ENCODE data around the gene TTBK1. TPM values are rescaled to one million over a fixed set of nuclear protein-coding genes. Genes with fewer than 3 reads are reported as not detected.

The TTBK1 gene
- total and polyA plus RNA-seq, 4 experiments from 2014 or later: 0.06 TPM; not detected in 3

- Histone ChIP-seq H3K4me1 (ENCODE audit: insufficient read depth, low read length) (peaks cover 14% of the 10 kb centered on the region), H3K4me3 (ENCODE audit: low read length in 2 of 2) (no peak overlapping the region), H3K36me3 (ENCODE audit: insufficient read depth, low read length) (no peaks in the 10 kb centered on the region), H3K27ac (ENCODE audit: low read depth, low read length) (no peak overlapping the region), H3K27me3 (ENCODE audit: insufficient read depth, low read length) (no peaks in the 10 kb centered on the region), H3K9me3 (ENCODE audit: control insufficient read depth in 1 of 2, low read length in 2 of 2) (no peaks in the 10 kb centered on the region)
- H3K4me3 Mint-ChIP-seq: peak overlapping the region in 3 of 8 donors; percentile 29 to 52 (median 40)
- CTCF ChIA-PET (ENCODE audit: partially characterized antibody): interaction anchor here (3.6 kb wide), 1 partner anchor 87 kb away, joined by 49 read pairs; no protein-coding TSS in a partner anchor
- H3K36me3 Mint-ChIP-seq: peaks cover 0 to 4% of the 10 kb centered on the region in 2 donors
- intact Hi-C loops (cut with micrococcal nuclease): no loop called here
- peak overlapping the region in 2 of 7 donors; percentile 41 to 43 for H3K27ac Mint-ChIP-seq
- no peaks in the 10 kb centered on the region for H3K9me3 Mint-ChIP-seq
- H3K27me3 Mint-ChIP-seq: no peaks in the 10 kb centered on the region
- no peak for DNase-seq
- peaks cover 3 to 12% (median 8%) of the 10 kb centered on the region in 4 donors for H3K4me1 Mint-ChIP-seq
- POLR2A ChIA-PET (ENCODE audit: partially characterized antibody): no interaction called here
These were observed 66.9 kb downstream of the TTBK1 start for GRCh38 chr6:43310134-43310533.

DNA sequence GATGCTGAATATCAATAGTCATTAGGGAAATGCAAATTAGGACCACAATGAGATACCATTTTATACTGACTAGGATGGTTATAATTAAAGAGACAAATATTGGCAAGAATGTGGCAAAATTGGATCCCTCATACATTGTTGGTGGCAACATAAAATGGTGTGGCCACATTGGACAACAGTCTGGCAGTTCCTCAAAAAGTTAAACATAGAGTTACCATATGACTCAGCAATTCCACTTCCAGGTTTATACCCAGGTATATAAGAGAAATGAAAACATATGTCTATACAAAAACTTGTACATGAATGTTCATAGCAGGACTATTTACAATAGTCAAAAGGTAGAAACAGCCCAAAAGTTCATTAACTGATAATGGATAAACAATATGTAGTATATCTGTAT is 67.3 kb downstream of the TTBK1 start:
- H3K4me3 Mint-ChIP-seq: no peak overlapping the region
- H3K27ac Mint-ChIP-seq: no peak overlapping the region
- no peaks in the 10 kb centered on the region for H3K27me3 Mint-ChIP-seq
- no peak overlapping the region for H3K4me3 ChIP-seq (ENCODE audit: low read length in 2 of 2)
- peaks cover 3 to 12% (median 8%) of the 10 kb centered on the region in 4 donors for H3K4me1 Mint-ChIP-seq
- H3K4me1 ChIP-seq (ENCODE audit: insufficient read depth, low read length): peaks cover 14% of the 10 kb centered on the region
- peaks cover 0 to 7% of the 10 kb centered on the region in 2 donors for H3K36me3 Mint-ChIP-seq
- H3K27me3 ChIP-seq (ENCODE audit: insufficient read depth, low read length): no peaks in the 10 kb centered on the region
- intact Hi-C loops (cut with micrococcal nuclease): no loop called here
- CTCF ChIA-PET (ENCODE audit: partially characterized antibody): no interaction called here
- no peaks in the 10 kb centered on the region for H3K9me3 Mint-ChIP-seq
- no peaks in the 10 kb centered on the region for H3K9me3 ChIP-seq (ENCODE audit: control insufficient read depth in 1 of 2, low read length in 2 of 2)
- POLR2A ChIA-PET (ENCODE audit: partially characterized antibody): no interaction called here
- no peak for DNase-seq
- no peak overlapping the region for H3K27ac ChIP-seq (ENCODE audit: low read depth, low read length)
- no peaks in the 10 kb centered on the region for H3K36me3 ChIP-seq (ENCODE audit: insufficient read depth, low read length)

DNA sequence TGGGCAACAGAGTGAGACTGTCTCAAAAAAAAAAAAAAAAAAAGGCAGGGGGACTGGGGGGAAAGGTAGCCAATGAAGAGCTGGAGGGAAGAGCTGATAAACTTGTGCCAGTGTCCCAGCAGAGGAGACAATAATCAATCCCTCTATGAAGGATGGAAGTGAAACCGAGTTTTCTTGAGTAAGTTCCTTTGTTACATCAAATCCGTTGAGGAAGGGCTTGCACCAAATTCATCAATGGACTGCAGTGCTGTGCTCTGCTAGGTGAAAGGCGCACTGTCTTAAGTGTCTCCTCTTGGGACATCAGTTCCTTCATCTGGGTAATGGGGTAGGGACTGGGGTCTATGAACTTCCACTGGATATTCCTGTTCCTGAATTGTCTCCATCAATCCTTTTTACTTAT is 68.4 kb downstream of the TTBK1 start:
- CTCF ChIA-PET (ENCODE audit: partially characterized antibody): no interaction called here
- H3K27ac Mint-ChIP-seq: no peak overlapping the region
- H3K9me3 Mint-ChIP-seq: no peaks in the 10 kb centered on the region
- Histone ChIP-seq H3K36me3 (ENCODE audit: insufficient read depth, low read length) (no peaks in the 10 kb centered on the region), H3K4me3 (ENCODE audit: low read length in 2 of 2) (no peak overlapping the region), H3K9me3 (ENCODE audit: control insufficient read depth in 1 of 2, low read length in 2 of 2) (no peaks in the 10 kb centered on the region), H3K4me1 (ENCODE audit: insufficient read depth, low read length) (peaks cover 14% of the 10 kb centered on the region), H3K27ac (ENCODE audit: low read depth, low read length) (no peak overlapping the region), H3K27me3 (ENCODE audit: insufficient read depth, low read length) (no peaks in the 10 kb centered on the region)
- no peak for DNase-seq
- H3K27me3 Mint-ChIP-seq: no peaks in the 10 kb centered on the region
- peaks cover 3 to 12% (median 8%) of the 10 kb centered on the region in 4 donors for H3K4me1 Mint-ChIP-seq
- intact Hi-C loops (cut with micrococcal nuclease): no loop called here
- no peak overlapping the region for H3K4me3 Mint-ChIP-seq
- peaks cover 0 to 7% of the 10 kb centered on the region in 2 donors for H3K36me3 Mint-ChIP-seq
- POLR2A ChIA-PET (ENCODE audit: partially characterized antibody): no interaction called here

- ChIA-PET CTCF (ENCODE audit: partially characterized antibody) (interaction anchor here (1.0 kb wide), 1 partner anchor 84 kb away, joined by 7 read pairs; no protein-coding TSS in a partner anchor), POLR2A (ENCODE audit: partially characterized antibody) (no interaction called here)
- H3K4me1 Mint-ChIP-seq: peaks cover 3 to 7% (median 5%) of the 10 kb centered on the region in 4 donors
These were observed 70.5 kb downstream of the TTBK1 start for GRCh38 chr6:43313813-43314212.

GRCh38 chr6:43318011-43318410 is 74.7 kb downstream of the TTBK1 start:
- Histone ChIP-seq H3K36me3 (ENCODE audit: insufficient read depth, low read length) (no peaks in the 10 kb centered on the region), H3K27me3 (ENCODE audit: insufficient read depth, low read length) (no peaks in the 10 kb centered on the region), H3K9me3 (ENCODE audit: control insufficient read depth in 1 of 2, low read length in 2 of 2) (no peaks in the 10 kb centered on the region), H3K4me3 (ENCODE audit: low read length in 2 of 2) (no peak overlapping the region), H3K27ac (ENCODE audit: low read depth, low read length) (no peak overlapping the region), H3K4me1 (ENCODE audit: insufficient read depth, low read length) (no peaks in the 10 kb centered on the region)
- CTCF ChIA-PET (ENCODE audit: partially characterized antibody): interaction anchor here (2.7 kb wide), 1 partner anchor 10 kb away, joined by 12 read pairs; the partner anchor contains the start of gene CRIP3
- no peak overlapping the region for H3K4me3 Mint-ChIP-seq
- intact Hi-C loops (cut with micrococcal nuclease): no loop called here
- H3K27me3 Mint-ChIP-seq: no peaks in the 10 kb centered on the region
- POLR2A ChIA-PET (ENCODE audit: partially characterized antibody): interaction anchor here (0.7 kb wide), 1 partner anchor 190 kb away, joined by 3 read pairs; no protein-coding TSS in a partner anchor
- no peak for DNase-seq
- no peaks in the 10 kb centered on the region for H3K4me1 Mint-ChIP-seq
- no peaks in the 10 kb centered on the region for H3K9me3 Mint-ChIP-seq
- H3K27ac Mint-ChIP-seq: no peak overlapping the region
- H3K36me3 Mint-ChIP-seq: peaks cover 0 to 7% of the 10 kb centered on the region in 2 donors

More at GRCh38 chr6:43313813-43314212, 70.5 kb downstream of the TTBK1 start:
- Mint-ChIP-seq H3K27ac (no peak overlapping the region), H3K36me3 (peaks cover 0 to 7% of the 10 kb centered on the region in 2 donors), H3K27me3 (no peaks in the 10 kb centered on the region), H3K9me3 (no peaks in the 10 kb centered on the region), H3K4me3 (no peak overlapping the region)
- no peaks in the 10 kb centered on the region for H3K36me3 ChIP-seq (ENCODE audit: insufficient read depth, low read length)
- H3K4me1 ChIP-seq (ENCODE audit: insufficient read depth, low read length): peaks cover 6% of the 10 kb centered on the region
- no peaks in the 10 kb centered on the region for H3K9me3 ChIP-seq (ENCODE audit: control insufficient read depth in 1 of 2, low read length in 2 of 2)
- no peak overlapping the region for H3K4me3 ChIP-seq (ENCODE audit: low read length in 2 of 2)
- no peaks in the 10 kb centered on the region for H3K27me3 ChIP-seq (ENCODE audit: insufficient read depth, low read length)
- no peak for DNase-seq
- intact Hi-C loops (cut with micrococcal nuclease): no loop called here
- no peak overlapping the region for H3K27ac ChIP-seq (ENCODE audit: low read depth, low read length)

GRCh38 chr6:43325876-43326275 is 82.6 kb downstream of the TTBK1 start:
- intact Hi-C loops (cut with micrococcal nuclease): no loop called here
- Mint-ChIP-seq H3K27ac (no peak overlapping the region), H3K4me1 (peaks cover 0 to 2% (median under 1%) of the 10 kb centered on the region in 4 donors), H3K9me3 (no peaks in the 10 kb centered on the region), H3K4me3 (no peak overlapping the region), H3K27me3 (no peaks in the 10 kb centered on the region), H3K36me3 (peaks cover 6 to 22% of the 10 kb centered on the region in 2 donors)
- no peak for DNase-seq
- H3K27ac ChIP-seq (ENCODE audit: low read depth, low read length): no peak overlapping the region
- H3K27me3 ChIP-seq (ENCODE audit: insufficient read depth, low read length): no peaks in the 10 kb centered on the region
- no peaks in the 10 kb centered on the region for H3K36me3 ChIP-seq (ENCODE audit: insufficient read depth, low read length)
- no peak overlapping the region for H3K4me3 ChIP-seq (ENCODE audit: low read length in 2 of 2)
- H3K4me1 ChIP-seq (ENCODE audit: insufficient read depth, low read length): peaks cover 2% of the 10 kb centered on the region
- CTCF ChIA-PET (ENCODE audit: partially characterized antibody): no interaction called here
- H3K9me3 ChIP-seq (ENCODE audit: control insufficient read depth in 1 of 2, low read length in 2 of 2): no peaks in the 10 kb centered on the region
- POLR2A ChIA-PET (ENCODE audit: partially characterized antibody): no interaction called here

GRCh38 chr6:43328528-43328927 is 85.2 kb downstream of the TTBK1 start:
- no peaks in the 10 kb centered on the region for H3K9me3 ChIP-seq (ENCODE audit: control insufficient read depth in 1 of 2, low read length in 2 of 2)
- no peak for DNase-seq
- peak overlapping the region in 3 of 7 donors; percentile 11 to 24 (median 14) for H3K27ac Mint-ChIP-seq
- H3K4me3 ChIP-seq (ENCODE audit: low read length in 2 of 2): no peak overlapping the region
- ChIA-PET POLR2A (ENCODE audit: partially characterized antibody) (no interaction called here), CTCF (ENCODE audit: partially characterized antibody) (no interaction called here)
- no peak overlapping the region for H3K4me3 Mint-ChIP-seq
- H3K36me3 ChIP-seq (ENCODE audit: insufficient read depth, low read length): no peaks in the 10 kb centered on the region
- no peaks in the 10 kb centered on the region for H3K27me3 ChIP-seq (ENCODE audit: insufficient read depth, low read length)
- no peaks in the 10 kb centered on the region for H3K27me3 Mint-ChIP-seq
- H3K4me1 Mint-ChIP-seq: peaks cover 14 to 16% (median 15%) of the 10 kb centered on the region in 4 donors
- no peak overlapping the region for H3K27ac ChIP-seq (ENCODE audit: low read depth, low read length)
- peaks cover 17% of the 10 kb centered on the region for H3K4me1 ChIP-seq (ENCODE audit: insufficient read depth, low read length)
- no peaks in the 10 kb centered on the region for H3K9me3 Mint-ChIP-seq
- peaks cover 6 to 21% of the 10 kb centered on the region in 2 donors for H3K36me3 Mint-ChIP-seq
- intact Hi-C loops (cut with micrococcal nuclease): no loop called here

Measured in CD4-positive, alpha-beta memory T cell (primary cell).